Adipocyte (in vitro differentiated cells): ENCODE results near the gene ADGRA3.

Experiments used
- DNase-seq: peaks from one replicate; pipeline ENCODE4 v3.0.0-alpha.2; 2015; ENCODE audit warnings: low read depth
- H3K27me3 ChIP-seq: replicated peaks from 2 replicates; pipeline ENCODE4 v1.7.0; 2013; ENCODE audit warnings: mild to moderate bottlenecking, low read length, moderate library complexity; ENCODE audit not compliant: control insufficient read depth, insufficient read depth
- H3K36me3 ChIP-seq: 2 replicates; pipeline ENCODE4 v1.7.0; 2013; ENCODE audit warnings: low read length, mild to moderate bottlenecking, moderate library complexity; ENCODE audit not compliant: control insufficient read depth, insufficient read depth, severe bottlenecking
- H3K4me1 ChIP-seq: 2 replicates; pipeline ENCODE4 v1.7.0; 2013; ENCODE audit warnings: mild to moderate bottlenecking, low read length, moderate library complexity; ENCODE audit not compliant: control insufficient read depth, insufficient read depth
- H3K4me3 ChIP-seq: 2 replicates; pipeline ENCODE4 v1.7.0; 2013; ENCODE audit warnings: mild to moderate bottlenecking, low read length, moderate library complexity
- H3K9ac ChIP-seq: 2 replicates; pipeline ENCODE4 v1.7.0; 2013; ENCODE audit warnings: mild to moderate bottlenecking, low read length, moderate library complexity
- H3K9me3 ChIP-seq: 2 replicates; pipeline ENCODE4 v1.7.0; 2013; ENCODE audit warnings: mild to moderate bottlenecking, low read length, moderate library complexity; ENCODE audit not compliant: control insufficient read depth

ADGRA3 gene

DNA sequence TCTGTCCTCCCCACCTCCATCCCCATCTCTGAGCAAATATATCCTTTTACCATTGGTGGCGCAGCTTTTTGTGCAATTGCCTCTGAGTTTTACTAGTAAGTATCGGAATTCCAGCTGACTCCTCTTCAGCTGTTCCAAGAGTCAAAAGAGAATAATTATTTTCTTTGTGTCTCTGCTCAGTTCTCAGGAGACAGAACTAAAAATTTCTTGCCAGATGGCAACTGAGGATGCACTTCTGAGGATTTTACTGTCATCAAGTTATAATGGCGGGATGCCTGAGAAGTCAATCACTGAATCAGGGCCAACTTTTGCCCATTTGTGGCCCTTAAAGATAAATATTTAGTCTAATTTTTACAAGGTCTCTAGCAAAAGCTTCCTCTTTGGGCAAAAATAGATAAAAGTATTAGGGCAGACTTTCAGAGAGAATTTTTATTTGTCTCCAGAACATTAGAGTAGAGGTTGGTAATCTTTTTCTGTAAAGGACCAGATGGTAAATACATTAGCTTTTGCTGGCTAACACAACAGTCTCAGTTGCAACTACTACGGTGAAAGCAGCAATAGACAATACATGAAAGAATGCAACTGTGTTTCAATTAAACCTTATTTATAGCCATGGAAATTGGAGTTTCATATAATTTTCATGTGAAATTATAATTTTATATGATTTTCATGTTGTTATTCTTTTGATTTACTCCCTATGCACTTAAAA is 15.6 kb upstream of the ADGRA3 start:
- Histone ChIP-seq H3K36me3 (no peaks in the 10 kb centered on the region), H3K4me1 (no peaks in the 10 kb centered on the region), H3K9ac (no peak overlapping the region), H3K4me3 (no peak overlapping the region), H3K27me3 (no peaks in the 10 kb centered on the region), H3K9me3 (peaks cover 39% of the 10 kb centered on the region)
- no peak for DNase-seq

DNA sequence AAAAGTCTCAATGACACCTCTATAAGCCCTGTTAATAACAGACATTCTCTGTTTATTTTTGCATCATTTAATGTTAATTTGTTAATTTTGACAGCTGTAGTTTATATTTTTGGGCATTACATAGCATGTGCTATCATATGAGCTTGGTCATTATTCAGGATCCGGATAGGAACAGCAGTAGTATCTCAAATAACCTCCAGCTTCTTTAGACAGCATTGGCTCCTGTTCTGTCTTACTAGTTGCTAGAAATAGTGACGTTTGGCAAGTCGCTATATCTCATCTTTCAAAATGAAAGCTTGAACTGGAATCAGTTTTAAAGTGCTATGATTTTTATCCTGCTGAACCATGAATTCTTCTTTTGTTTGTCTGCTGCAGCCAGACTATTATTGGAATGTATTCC is 9.0 kb upstream of the ADGRA3 start:
- no peak for DNase-seq
- Histone ChIP-seq H3K9me3 (no peaks in the 10 kb centered on the region), H3K9ac (no peak overlapping the region), H3K4me1 (no peaks in the 10 kb centered on the region), H3K4me3 (no peak overlapping the region), H3K27me3 (no peaks in the 10 kb centered on the region), H3K36me3 (no peaks in the 10 kb centered on the region)

DNA sequence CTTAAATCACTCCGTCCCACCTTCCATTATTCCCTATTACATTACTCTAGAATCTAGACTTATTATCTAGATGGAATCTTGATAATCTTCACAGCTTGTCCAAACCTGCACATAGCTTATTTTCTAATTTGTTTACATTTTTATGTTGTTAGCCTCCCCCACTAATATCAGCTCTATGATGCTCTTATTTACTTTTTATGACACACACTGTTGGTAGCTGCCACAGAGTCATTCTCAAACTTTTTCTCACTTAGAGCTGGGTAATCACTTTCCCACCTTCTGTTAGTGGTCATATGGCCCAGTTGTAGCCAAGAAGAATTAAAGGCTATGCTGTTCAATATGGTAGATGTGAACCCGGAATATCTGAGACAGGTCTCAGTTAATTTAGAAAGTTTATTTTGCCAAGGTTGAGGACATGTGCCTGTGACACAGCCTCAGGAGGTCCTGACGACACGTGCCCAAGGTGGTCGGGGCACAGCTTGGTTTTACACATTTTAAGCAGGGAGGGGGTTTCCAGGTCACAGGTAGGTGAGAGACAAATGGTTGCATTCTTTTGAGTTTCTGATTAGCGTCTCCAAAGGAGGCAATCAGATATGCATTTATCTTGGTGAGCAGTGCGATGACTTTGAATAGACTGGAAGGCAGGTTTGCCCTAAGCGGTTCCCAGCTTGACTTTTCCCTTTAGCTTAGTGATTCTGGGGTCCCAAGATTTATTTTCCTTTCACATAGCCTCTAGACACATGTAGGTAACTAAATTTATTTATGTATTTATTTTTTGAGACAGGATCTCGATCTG is 7.0 kb upstream of the ADGRA3 start:
- H3K27me3 ChIP-seq = no peaks in the 10 kb centered on the region
- H3K4me3 ChIP-seq = no peak overlapping the region
- DNase-seq = no peak
- H3K9me3 ChIP-seq = no peaks in the 10 kb centered on the region
- no peaks in the 10 kb centered on the region for H3K36me3 ChIP-seq
- no peaks in the 10 kb centered on the region for H3K4me1 ChIP-seq
- no peak overlapping the region for H3K9ac ChIP-seq

DNA sequence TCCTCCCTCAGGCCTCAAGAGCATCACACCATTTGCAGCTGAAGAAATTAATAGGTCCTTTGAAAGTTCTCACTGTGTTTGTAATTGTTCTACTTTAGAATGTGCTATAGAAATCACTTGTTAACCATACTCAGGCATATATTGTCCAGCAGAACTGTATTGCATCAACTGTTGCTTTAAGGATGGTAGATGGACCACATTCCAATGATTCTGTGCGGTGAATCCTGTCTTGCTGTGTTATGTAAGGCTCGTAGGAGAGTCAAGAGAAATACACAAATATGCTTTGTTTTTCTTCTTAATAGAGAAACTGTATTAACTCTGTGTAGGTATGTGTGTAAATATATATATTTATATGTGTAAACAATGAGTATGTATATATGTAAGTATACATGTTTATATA is 6.3 kb upstream of the ADGRA3 start:
- Histone ChIP-seq H3K27me3 (no peaks in the 10 kb centered on the region), H3K4me3 (no peak overlapping the region), H3K9ac (no peak overlapping the region), H3K36me3 (no peaks in the 10 kb centered on the region), H3K9me3 (no peaks in the 10 kb centered on the region), H3K4me1 (no peaks in the 10 kb centered on the region)
- no peak for DNase-seq

DNA sequence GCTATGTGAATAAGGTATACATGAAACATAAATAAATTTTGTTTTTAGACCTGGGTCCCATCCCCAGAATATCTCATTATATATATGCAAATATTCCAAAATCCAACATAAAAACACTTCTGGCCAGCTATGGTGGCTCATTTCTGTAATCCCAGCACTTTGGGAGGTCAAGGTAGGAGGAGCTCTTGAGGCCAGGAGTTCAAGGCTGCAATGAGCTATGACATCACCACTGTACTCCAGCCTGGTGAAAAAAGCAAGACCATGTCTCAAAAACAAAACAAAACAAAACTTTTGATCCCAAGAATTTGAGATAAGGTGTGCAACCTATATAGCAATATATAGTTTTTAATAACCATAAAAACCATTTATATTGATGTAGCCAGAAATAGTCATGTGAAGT is 5.4 kb upstream of the ADGRA3 start:
- Histone ChIP-seq H3K9me3 (no peaks in the 10 kb centered on the region), H3K9ac (no peak overlapping the region), H3K4me3 (no peak overlapping the region), H3K4me1 (no peaks in the 10 kb centered on the region), H3K27me3 (no peaks in the 10 kb centered on the region), H3K36me3 (no peaks in the 10 kb centered on the region)
- no peak for DNase-seq

DNA sequence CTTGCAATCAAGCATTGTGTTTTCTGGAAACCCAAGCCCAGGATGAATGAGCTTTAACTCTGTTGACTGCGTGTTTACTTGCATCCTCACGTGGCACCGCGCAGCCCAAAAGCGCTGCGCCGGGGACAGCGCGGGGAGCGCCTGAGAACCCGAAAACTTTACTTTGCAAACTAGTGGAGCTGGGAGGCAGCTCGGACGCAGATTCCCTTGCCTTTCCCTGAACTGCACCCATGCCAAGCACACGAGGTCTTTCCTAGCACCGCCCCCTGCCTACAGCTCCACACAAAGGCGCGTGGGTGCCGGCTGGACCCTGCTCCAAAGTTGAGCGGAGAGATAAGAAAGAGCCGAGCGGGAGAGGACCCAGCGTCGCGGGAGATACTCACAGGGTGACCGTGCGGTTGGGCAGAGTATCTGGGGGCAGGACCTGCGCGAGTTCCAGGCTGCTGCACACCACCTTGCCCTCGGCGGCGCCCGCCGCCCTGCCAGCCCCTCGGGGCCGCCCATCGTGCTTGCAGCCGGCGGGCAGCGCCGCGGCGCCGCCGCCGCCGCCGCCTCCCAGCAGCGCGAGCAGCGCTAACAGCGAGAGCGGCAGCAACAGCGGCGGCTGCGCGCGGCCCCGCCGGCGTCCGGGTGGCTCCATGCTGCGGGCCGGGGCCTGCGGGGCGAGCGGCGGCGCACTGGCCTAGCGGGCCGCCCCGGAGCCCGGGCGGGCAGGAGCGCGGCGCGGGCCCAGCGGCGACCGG is 550 bp downstream of the ADGRA3 start:
- Histone ChIP-seq H3K4me3 (peak overlapping the region; percentile 82), H3K27me3 (no peaks in the 10 kb centered on the region), H3K36me3 (no peaks in the 10 kb centered on the region), H3K9me3 (no peaks in the 10 kb centered on the region), H3K4me1 (peaks cover 13% of the 10 kb centered on the region), H3K9ac (peak overlapping the region; percentile 75)
- peak; percentile 84 for DNase-seq

DNA sequence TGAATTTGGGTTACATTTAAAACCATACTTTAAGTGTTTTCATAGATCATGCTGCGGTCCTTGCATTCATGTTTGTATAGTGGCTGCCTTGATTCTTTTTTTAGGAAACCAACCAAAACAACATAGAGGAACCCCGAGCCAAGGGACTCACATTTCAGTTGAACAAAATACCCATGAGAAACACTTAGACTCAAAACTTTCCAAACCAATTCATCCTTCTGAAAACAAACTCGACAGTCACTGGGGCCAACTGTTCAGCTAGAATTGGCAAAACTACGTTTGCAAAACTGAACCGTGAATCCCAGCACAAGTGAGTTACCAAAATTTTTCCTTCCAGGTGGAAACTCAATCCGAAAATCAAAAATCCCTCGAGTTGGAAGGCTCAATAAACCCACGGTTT is 1.4 kb downstream of the ADGRA3 start:
- peak; percentile 61 for DNase-seq
- Histone ChIP-seq H3K9me3 (no peaks in the 10 kb centered on the region), H3K27me3 (no peaks in the 10 kb centered on the region), H3K36me3 (no peaks in the 10 kb centered on the region), H3K4me1 (peaks cover 13% of the 10 kb centered on the region), H3K4me3 (peak overlapping the region; percentile 82), H3K9ac (peak overlapping the region; percentile 75)

DNA sequence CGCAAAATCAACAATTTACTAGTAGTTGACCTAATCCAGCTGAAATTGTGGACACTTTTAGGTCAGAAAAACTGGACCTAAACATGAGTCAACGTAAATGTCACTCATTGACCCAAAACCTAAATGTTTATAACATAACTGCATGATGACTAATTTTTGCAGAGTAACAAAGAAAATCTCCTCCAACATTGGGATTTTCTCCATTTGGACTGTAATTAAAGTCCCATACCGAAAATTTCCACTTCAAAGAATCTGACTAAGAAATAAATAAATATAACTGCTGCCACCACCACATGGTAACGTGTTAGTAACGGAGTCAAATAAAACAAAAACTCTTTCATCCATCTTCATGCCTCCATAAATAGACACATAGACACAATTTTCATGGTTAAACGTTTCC is 1.9 kb downstream of the ADGRA3 start:
- Histone ChIP-seq H3K9ac (no peak overlapping the region), H3K9me3 (no peaks in the 10 kb centered on the region), H3K4me3 (peak overlapping the region; percentile 82), H3K36me3 (no peaks in the 10 kb centered on the region), H3K4me1 (peaks cover 13% of the 10 kb centered on the region), H3K27me3 (no peaks in the 10 kb centered on the region)
- DNase-seq = peak; percentile 74

DNA sequence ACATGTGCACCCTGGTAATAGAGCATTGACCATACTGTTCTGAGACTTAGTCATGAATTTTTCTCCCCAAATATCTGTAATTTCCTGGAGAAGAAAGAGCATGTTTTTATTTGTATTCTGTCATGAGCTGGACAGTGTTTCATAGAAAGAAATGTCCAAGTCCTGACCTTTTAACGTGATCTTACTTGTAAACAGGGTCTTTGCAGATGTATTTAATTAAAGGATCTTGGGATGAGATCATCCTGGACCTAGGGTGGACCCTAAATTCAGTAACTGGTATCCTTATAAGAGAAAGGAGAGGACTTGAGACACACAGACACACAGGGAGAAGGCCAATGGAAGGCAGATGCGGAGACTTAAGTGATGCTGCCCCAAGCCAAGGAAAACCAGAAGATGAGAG is 3.6 kb downstream of the ADGRA3 start:
- Histone ChIP-seq H3K4me1 (peaks cover 13% of the 10 kb centered on the region), H3K27me3 (no peaks in the 10 kb centered on the region), H3K9me3 (no peaks in the 10 kb centered on the region), H3K4me3 (no peak overlapping the region), H3K36me3 (no peaks in the 10 kb centered on the region), H3K9ac (no peak overlapping the region)
- DNase-seq = no peak

DNA sequence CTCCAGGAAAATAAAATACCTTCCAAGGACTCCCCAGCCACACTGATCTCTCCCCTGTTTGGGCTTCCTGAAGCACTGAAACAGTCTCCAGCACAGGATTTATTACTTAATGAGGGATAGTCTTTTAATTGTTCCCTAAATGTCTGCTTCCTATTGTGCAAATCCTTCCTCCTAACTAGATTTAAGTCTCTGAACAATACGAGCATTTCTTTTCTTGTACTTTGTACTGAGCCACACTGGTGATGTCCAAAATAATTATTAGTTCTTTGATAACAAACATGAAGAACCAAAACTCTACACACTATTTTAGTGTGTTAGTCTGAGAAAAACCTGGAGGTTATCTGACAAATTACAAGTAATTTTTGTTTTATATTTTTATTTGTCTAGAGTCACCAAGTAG is 5.1 kb downstream of the ADGRA3 start:
- H3K9me3 ChIP-seq = no peaks in the 10 kb centered on the region
- peaks cover 13% of the 10 kb centered on the region for H3K4me1 ChIP-seq
- no peak overlapping the region for H3K9ac ChIP-seq
- no peak for DNase-seq
- no peak overlapping the region for H3K4me3 ChIP-seq
- H3K27me3 ChIP-seq = no peaks in the 10 kb centered on the region
- H3K36me3 ChIP-seq = no peaks in the 10 kb centered on the region

DNA sequence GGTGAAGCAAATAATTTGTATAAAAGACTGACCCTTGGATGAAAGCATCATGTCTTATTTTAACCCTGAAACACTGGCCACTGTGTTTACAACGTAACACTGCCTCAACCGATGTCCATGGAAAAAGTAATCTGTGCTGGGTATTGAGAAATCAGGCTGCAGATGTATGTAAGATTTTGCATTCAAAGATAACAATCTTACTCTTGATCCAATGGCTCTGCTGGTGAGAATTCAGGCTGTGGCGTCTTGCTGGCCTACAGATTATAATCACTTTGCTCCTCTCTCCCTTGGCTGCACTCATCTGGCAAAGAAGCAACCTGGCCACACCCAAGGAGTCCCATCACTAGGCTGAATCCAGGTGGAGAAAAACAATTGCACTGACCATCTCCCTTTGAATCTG is 7.5 kb downstream of the ADGRA3 start:
- Histone ChIP-seq H3K4me3 (no peak overlapping the region), H3K36me3 (no peaks in the 10 kb centered on the region), H3K4me1 (peaks cover under 1% of the 10 kb centered on the region), H3K9ac (no peak overlapping the region), H3K27me3 (no peaks in the 10 kb centered on the region), H3K9me3 (no peaks in the 10 kb centered on the region)
- peak; percentile 20 for DNase-seq
